ENCODE results near the gene NR6A1.
"Not testable (repeated sequence)": the region's sequence is repeated elsewhere in the genome, so short reads cannot be mapped to it uniquely, and the experiment has no call there.

Gene NR6A1

GRCh38 chr9:124645274-124645673 is 125.8 kb downstream of the NR6A1 start:
- no peak for DNase-seq

GRCh38 chr9:124639637-124640036 is 131.5 kb downstream of the NR6A1 start:
- DNase-seq: no peak

- no peak for DNase-seq
Observed at GRCh38 chr9:124635285-124635684, 135.8 kb downstream of the NR6A1 start.

- peak; percentile 22 for DNase-seq
Observed at GRCh38 chr9:124632077-124632621, 139.0 kb downstream of the NR6A1 start.

- DNase-seq: no peak
Observed at GRCh38 chr9:124631326-124631725, 139.8 kb downstream of the NR6A1 start.

GRCh38 chr9:124629600-124629999 is 141.5 kb downstream of the NR6A1 start:
- DNase-seq: no peak

GRCh38 chr9:124628741-124629140 is 142.4 kb downstream of the NR6A1 start:
- DNase-seq: no peak

DNA sequence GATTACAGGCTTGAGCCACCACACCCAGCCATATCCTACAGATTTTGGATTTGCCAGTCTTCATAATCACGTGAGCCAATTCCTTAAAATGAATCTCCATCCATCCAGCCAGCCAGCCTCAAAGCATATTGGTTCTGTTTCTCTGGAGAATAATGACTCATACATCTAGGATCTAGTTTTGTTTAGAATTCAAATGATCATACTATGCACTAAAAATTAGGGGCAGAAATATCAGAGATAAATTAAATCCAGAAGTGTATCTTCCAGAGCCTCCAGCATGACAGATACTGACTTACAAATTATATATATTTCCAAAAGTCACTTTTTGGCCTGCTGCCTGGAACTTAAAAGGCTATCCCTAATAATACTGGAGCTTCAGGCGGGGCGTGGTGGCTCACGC is 144.8 kb downstream of the NR6A1 start:
- no peak for DNase-seq

- no peak for DNase-seq
Observed at GRCh38 chr9:124625087-124625486, 146.0 kb downstream of the NR6A1 start.

- no peak for DNase-seq
Observed at GRCh38 chr9:124624735-124624992, 146.4 kb downstream of the NR6A1 start.

GRCh38 chr9:124623966-124624734 is 147.0 kb downstream of the NR6A1 start:
- no peak for DNase-seq

- DNase-seq: no peak
Observed at GRCh38 chr9:124622882-124623281, 148.2 kb downstream of the NR6A1 start.

- DNase-seq: no peak
Observed at GRCh38 chr9:124621371-124622328, 149.5 kb downstream of the NR6A1 start.

DNA sequence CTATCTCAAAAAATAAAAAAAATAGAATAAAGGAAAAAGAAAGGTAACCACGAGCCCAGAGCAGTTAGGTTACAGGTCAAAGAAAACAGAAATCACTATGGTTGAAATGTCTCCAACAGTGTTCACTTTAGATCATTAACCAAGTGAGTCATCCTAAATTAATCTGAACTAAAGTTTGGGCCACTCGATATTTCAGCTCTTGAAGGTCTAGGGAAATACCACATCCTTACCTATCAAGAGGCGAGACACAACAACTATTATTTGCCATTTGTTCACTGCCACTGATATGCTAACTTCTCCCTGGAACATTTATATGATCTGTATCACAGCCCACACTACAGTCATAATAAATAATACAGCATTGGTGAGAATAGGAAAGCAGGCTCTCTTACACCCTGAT is 152.6 kb downstream of the NR6A1 start:
- no peak for DNase-seq

GRCh38 chr9:124617477-124618141 is 153.5 kb downstream of the NR6A1 start:
- DNase-seq: peak; percentile 77

DNA sequence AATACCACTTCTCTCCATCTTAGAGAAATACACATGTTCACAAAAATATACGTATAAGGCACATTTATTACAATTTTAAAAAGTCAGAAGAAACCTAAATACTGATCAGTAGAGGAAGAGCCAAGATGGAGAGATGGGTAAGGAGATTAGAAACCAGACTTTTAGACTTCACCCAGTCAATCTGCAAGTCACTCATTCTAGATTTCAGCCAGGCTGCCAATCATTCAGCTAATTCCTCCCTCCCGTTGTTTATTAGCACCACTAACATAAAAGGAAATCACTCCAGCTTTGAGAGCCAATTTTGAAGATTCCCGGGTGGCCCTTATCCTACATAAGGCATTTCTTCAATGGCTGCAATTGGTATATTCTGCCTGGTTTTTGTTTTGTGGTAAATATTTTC is 154.2 kb downstream of the NR6A1 start:
- no peak for DNase-seq

DNA sequence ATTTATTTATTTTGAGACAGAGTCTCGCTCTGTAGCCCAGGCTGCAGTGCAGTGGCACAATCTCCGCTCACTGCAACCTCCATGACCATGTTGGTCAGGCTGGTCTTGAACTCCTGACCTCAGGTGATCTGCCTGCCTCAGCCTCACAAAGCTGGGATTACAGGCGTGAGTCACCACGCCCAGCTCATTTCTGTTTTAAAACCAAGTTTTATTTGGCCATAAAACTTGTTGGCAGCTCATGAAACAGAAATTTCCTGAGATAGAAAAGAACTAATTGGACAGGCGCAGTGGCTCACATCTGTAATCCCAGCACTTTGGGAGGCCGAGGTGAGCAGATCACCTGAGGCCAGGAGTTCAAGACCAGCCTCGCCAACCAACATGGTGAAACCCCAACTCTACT is 155.3 kb downstream of the NR6A1 start:
- not testable (repeated sequence) for DNase-seq

DNA sequence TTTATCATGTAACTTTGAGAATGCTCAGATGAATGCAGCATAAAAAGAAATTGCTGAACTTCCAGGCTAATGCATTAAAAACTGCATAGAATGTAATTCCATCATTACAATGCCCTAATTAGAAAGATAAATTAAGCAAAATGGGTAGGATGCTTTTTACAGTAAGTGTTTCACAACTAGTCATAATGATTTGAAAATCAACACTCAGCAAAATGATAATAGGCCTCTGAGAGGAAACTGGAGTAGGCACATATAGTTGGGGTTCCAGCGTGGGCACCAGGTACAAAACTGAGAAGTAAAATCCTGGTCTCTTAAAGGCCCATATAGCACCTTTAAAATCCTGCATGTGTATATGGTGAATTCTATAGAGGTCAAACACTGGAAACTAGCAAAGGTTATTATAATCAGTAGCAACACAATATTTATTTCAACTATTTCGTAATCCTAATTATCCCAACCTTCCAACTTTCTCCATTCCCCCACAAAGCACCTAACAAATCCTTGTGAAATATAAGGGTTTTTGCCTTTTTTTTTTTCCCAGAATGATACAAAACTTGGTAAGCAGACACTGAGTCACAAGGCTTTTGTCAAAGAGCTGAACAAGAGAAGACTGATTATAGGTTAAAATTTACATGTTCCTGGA is 155.9 kb downstream of the NR6A1 start:
- DNase-seq: no peak

DNA sequence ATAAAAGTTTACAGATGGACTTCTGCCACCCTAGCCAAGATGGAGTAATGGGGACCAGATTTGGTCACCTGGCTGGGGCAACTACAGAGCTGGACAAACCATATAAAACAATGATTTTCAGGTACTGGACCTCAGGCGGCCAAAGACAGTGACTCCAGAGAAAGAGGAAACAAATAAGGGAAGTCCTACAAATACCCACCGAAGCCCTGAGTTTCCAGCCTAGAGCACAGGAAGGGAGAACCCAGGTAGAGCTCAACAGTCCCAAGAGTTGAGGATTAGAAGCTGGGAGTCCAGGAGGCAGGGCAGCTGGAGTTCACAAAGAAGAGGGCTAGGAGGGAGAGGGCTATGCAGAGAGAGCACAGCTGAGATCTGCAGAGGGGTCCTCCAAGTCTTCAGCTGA is 157.3 kb downstream of the NR6A1 start:
- DNase-seq: no peak

DNA sequence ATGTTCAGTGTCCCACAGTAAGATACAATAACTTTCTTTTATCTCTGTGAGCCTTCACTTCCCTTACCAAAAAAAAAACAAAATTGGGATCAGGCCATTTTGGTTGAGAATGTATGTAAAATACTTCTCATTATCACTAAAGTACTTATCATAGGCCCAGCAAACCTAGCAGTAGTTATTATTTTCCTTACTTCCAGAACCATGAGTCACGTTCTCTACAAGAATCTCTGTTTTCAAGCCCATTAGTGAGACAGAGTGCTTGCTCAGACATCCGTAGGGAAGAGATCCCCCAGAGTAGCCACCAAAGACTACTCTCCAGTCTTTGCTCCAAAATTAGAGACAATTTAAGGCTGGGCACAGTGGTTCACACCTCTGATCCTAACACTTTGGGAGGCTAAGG is 160.0 kb downstream of the NR6A1 start:
- no peak for DNase-seq

GRCh38 chr9:124606027-124606426 is 165.1 kb downstream of the NR6A1 start:
- no peak for DNase-seq

DNA sequence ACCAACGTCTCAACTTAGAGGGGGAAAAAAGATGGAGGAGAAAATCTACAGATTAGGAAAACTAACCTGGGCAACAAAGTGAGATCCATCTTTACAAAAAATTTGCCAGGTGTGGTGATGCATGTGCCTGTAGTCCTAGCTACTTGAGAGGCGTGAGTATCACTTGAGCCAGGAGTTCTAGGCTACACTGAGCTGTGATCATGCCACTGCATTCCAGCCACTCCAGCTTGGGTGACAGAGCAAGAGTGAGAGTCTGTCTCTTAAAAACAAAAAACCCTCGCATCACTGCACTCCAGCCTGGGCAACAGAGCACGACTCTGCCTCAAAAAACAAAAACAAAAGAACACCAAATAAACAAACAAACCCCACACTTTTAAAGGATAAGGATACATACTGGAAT is 165.9 kb downstream of the NR6A1 start:
- no peak for DNase-seq

GRCh38 chr9:124602632-124603031 is 168.5 kb downstream of the NR6A1 start:
- DNase-seq: no peak

Measured in NCI-H69 (cell line).